A549 treated with CpdA at 1 μM for 4 hours (cell line): ENCODE data around the gene QPCT. TPM values are rescaled to one million over a fixed set of nuclear protein-coding genes. Genes with fewer than 3 reads are reported as not detected.

Experiments used
- total RNA-seq: library from RNA; stranded (reverse); fragments of 200-300 nt; extraction: Qiagen RNA extraction; gene quantifications from 5 replicates; pipeline ENCODE4 v1.2.3, GENCODE V29; 2022; ENCODE audit warnings: low read depth

The QPCT gene
- 16.4 to 20.3 TPM (median 17.8 TPM) in 5 replicates for total RNA-seq

GRCh38 chr2:37344453-37345361 lies at the start of gene QPCT:
Gene QPCT, plus strand, starts transcription at chr2:37344630. Its CDS starts 102 bp downstream, at chr2:37344732.

GRCh38 chr2:37324786-37325624 lies 19.4 kb upstream of the QPCT start, which contains the start of gene PRKD3:
Gene PRKD3, minus strand, starts transcription at chr2:37324833. Its CDS starts 8,309 bp downstream, at chr2:37316524.

Other genes with a start within 250 kb of the QPCT start
- gene EIF2AK2, start 187.7 kb upstream of the QPCT start, total RNA-seq: 18.9 to 35.6 TPM (median 26.0 TPM) in 5 replicates
- not detected in 5 replicates for gene SULT6B1, start 156.0 kb upstream of the QPCT start, total RNA-seq
- 39.5 to 52.7 TPM (median 43.0 TPM) in 5 replicates for gene CEBPZOS, start 148.1 kb upstream of the QPCT start, total RNA-seq
- gene CEBPZ, start 113.0 kb upstream of the QPCT start, total RNA-seq: 71.7 to 94.1 TPM (median 82.7 TPM) in 5 replicates
- gene NDUFAF7, start 113.0 kb upstream of the QPCT start, total RNA-seq: 19.4 to 22.0 TPM (median 21.6 TPM) in 5 replicates
- gene PRKD3, start 19.8 kb upstream of the QPCT start, total RNA-seq: 9.5 to 13.6 TPM (median 12.6 TPM) in 5 replicates